Measurements from ENCODE around the gene OR51S1.
"Not testable (repeated sequence)": the region's sequence is repeated elsewhere in the genome, so short reads cannot be mapped to it uniquely, and the experiment has no call there.

Gene OR51S1

GRCh38 chr11:4848908-4849532, at the start of gene OR51S1:
OR51S1 (minus strand) TSS chr11:4849208; CDS start chr11:4849208, 0 bp downstream.
- DNase-seq, result no peak

- no peak for DNase-seq
Measured at GRCh38 chr11:4891996-4892640, 43.1 kb upstream of the OR51S1 start.

GRCh38 chr11:4890279-4890678, 41.3 kb upstream of the OR51S1 start:
- DNase-seq, result no peak

GRCh38 chr11:4887591-4887990, 38.6 kb upstream of the OR51S1 start:
- no peak for DNase-seq

GRCh38 chr11:4886186-4886585, 37.2 kb upstream of the OR51S1 start:
- no peak for DNase-seq

GRCh38 chr11:4884361-4884760, 35.4 kb upstream of the OR51S1 start:
- DNase-seq, result no peak

GRCh38 chr11:4882543-4882942, 33.5 kb upstream of the OR51S1 start:
- DNase-seq, result no peak

- no peak for DNase-seq
Measured at GRCh38 chr11:4881860-4882500, 33.0 kb upstream of the OR51S1 start, which contains the start of gene OR51T1. OR51T1 (plus strand) TSS chr11:4881900; CDS start chr11:4881900, 0 bp downstream.

- no peak for DNase-seq
Measured at GRCh38 chr11:4881188-4881587, 32.2 kb upstream of the OR51S1 start.

GRCh38 chr11:4865855-4866254, 16.8 kb upstream of the OR51S1 start:
- no peak for DNase-seq

- no peak for DNase-seq
Measured at GRCh38 chr11:4863876-4864275, 14.9 kb upstream of the OR51S1 start.

GRCh38 chr11:4862447-4863236, 13.6 kb upstream of the OR51S1 start:
- DNase-seq, result no peak

- not testable (repeated sequence) for DNase-seq
Measured at GRCh38 chr11:4854286-4854685, 5.3 kb upstream of the OR51S1 start.

GRCh38 chr11:4851033-4851432, 2.0 kb upstream of the OR51S1 start:
- DNase-seq, result no peak

- no peak for DNase-seq
Measured at GRCh38 chr11:4839851-4840549, 9.0 kb downstream of the OR51S1 start.

- no peak for DNase-seq
Measured at GRCh38 chr11:4830909-4831308, 18.1 kb downstream of the OR51S1 start.

- no peak for DNase-seq
Measured at GRCh38 chr11:4830346-4830745, 18.7 kb downstream of the OR51S1 start.

GRCh38 chr11:4826425-4826824, 22.6 kb downstream of the OR51S1 start:
- DNase-seq, result no peak

GRCh38 chr11:4825132-4825531, 23.9 kb downstream of the OR51S1 start:
- DNase-seq, result no peak

- DNase-seq, result no peak
Measured at GRCh38 chr11:4821021-4821420, 28.0 kb downstream of the OR51S1 start, which contains the start of gene OR51F2. OR51F2 (plus strand) TSS chr11:4821321; CDS start chr11:4821422, 101 bp downstream.

GRCh38 chr11:4809246-4809645, 39.8 kb downstream of the OR51S1 start:
- no peak for DNase-seq

GRCh38 chr11:4808476-4808875, 40.5 kb downstream of the OR51S1 start:
- no peak for DNase-seq

- no peak for DNase-seq
Measured at GRCh38 chr11:4804280-4804679, 44.7 kb downstream of the OR51S1 start, which contains the start of gene OR52R1. OR52R1 (minus strand) TSS chr11:4804380; CDS start chr11:4804380, 0 bp downstream.

All from inflammatory macrophage treated with lipopolysaccharide for 4 hours (primary cell).